Measurements from ENCODE around the gene ZNF74. TPM values are rescaled to one million over a fixed set of nuclear protein-coding genes. Genes with fewer than 3 reads are reported as not detected.

Gene ZNF74
- total RNA-seq, 1 donor = 10.8 TPM

GRCh38 chr22:20419664-20419951 lies 25.7 kb downstream of the ZNF74 start:
- no peak overlapping the region for H3K4me3 ChIP-seq (ENCODE audit: low read depth, low read length)
- TF ChIP-seq CTCF (IDR thresholded peaks at IDR 0.05; ENCODE audit: insufficient read depth, low read depth, low read length) = no peak
- DNase-seq (ENCODE audit: low read depth) = no peak

- TF ChIP-seq CTCF (IDR thresholded peaks at IDR 0.05; ENCODE audit: insufficient read depth, low read depth, low read length) = no peak
- no peak for DNase-seq (ENCODE audit: low read depth)
- H3K4me3 ChIP-seq (ENCODE audit: low read depth, low read length) = no peak overlapping the region
These were observed 26.3 kb downstream of the ZNF74 start for GRCh38 chr22:20420157-20420842.

GRCh38 chr22:20421507-20421874 lies 27.5 kb downstream of the ZNF74 start:
- H3K4me3 ChIP-seq (ENCODE audit: low read depth, low read length) = no peak overlapping the region
- no peak for DNase-seq (ENCODE audit: low read depth)
- no peak for TF ChIP-seq CTCF (IDR thresholded peaks at IDR 0.05; ENCODE audit: insufficient read depth, low read depth, low read length)

- peak; percentile 28 for DNase-seq (ENCODE audit: low read depth)
- H3K4me3 ChIP-seq (ENCODE audit: low read depth, low read length) = no peak overlapping the region
- no peak for TF ChIP-seq CTCF (IDR thresholded peaks at IDR 0.05; ENCODE audit: insufficient read depth, low read depth, low read length)
These were observed 28.5 kb downstream of the ZNF74 start for GRCh38 chr22:20422271-20423007.

GRCh38 chr22:20423008-20423905 lies 29.3 kb downstream of the ZNF74 start:
- H3K4me3 ChIP-seq (ENCODE audit: low read depth, low read length) = no peak overlapping the region
- no peak for TF ChIP-seq CTCF (IDR thresholded peaks at IDR 0.05; ENCODE audit: insufficient read depth, low read depth, low read length)
- DNase-seq (ENCODE audit: low read depth) = no peak

GRCh38 chr22:20423906-20424551 lies 30.1 kb downstream of the ZNF74 start:
- no peak for DNase-seq (ENCODE audit: low read depth)
- no peak for TF ChIP-seq CTCF (IDR thresholded peaks at IDR 0.05; ENCODE audit: insufficient read depth, low read depth, low read length)
- H3K4me3 ChIP-seq (ENCODE audit: low read depth, low read length) = no peak overlapping the region

Measured in fibroblast of villous mesenchyme (primary cell).